VCaP (cell line): ENCODE data around the gene EXOSC3.

Source experiments
- H3K27ac ChIP-seq: fragments of 450-650 bp; 2 replicates; pipeline ENCODE4 v1.5.1; 2017
- CTCF ChIP-seq: fragments of 450-650 bp; conservative IDR thresholded peaks from 2 replicates; pipeline ENCODE4 v1.5.1; 2017; ENCODE audit warnings: mild to moderate bottlenecking, moderate library complexity

EXOSC3 gene

GRCh38 chr9:37806271-37806670 is 21.4 kb upstream of the EXOSC3 start:
- TF ChIP-seq CTCF: no peak
- no peak overlapping the region for H3K27ac ChIP-seq

- peak overlapping the region; percentile 91 for H3K27ac ChIP-seq
- no peak for TF ChIP-seq CTCF
Observed at GRCh38 chr9:37801959-37802711, 17.3 kb upstream of the EXOSC3 start.

GRCh38 chr9:37801287-37801850 is 16.5 kb upstream of the EXOSC3 start:
- peak overlapping the region; percentile 91 for H3K27ac ChIP-seq
- no peak for TF ChIP-seq CTCF

- peak within 1 kb of the TSS; percentile 91 for H3K27ac ChIP-seq
- no peak for TF ChIP-seq CTCF
Observed at GRCh38 chr9:37800631-37801286, 15.9 kb upstream of the EXOSC3 start, which contains the start of gene DCAF10. Gene DCAF10 (plus strand): TSS chr9:37800797. CDS start chr9:37800867, 70 bp downstream.

- no peak overlapping the region for H3K27ac ChIP-seq
Observed at GRCh38 chr9:37798677-37799076, 13.8 kb upstream of the EXOSC3 start.

GRCh38 chr9:37796232-37796631 is 11.4 kb upstream of the EXOSC3 start:
- no peak for TF ChIP-seq CTCF
- no peak overlapping the region for H3K27ac ChIP-seq

More at GRCh38 chr9:37798677-37799076, 13.8 kb upstream of the EXOSC3 start:
- TF ChIP-seq CTCF: no peak

- no peak overlapping the region for H3K27ac ChIP-seq
- no peak for TF ChIP-seq CTCF
Observed at GRCh38 chr9:37792122-37792521, 7.3 kb upstream of the EXOSC3 start.
